Activated naive CD4-positive, alpha-beta T cell treated with anti-CD3 and anti-CD28 coated beads, Interleukin-2, amount 50 U/mL, for 72 hours (primary cell): ENCODE data around the gene FBXO21. TPM values are rescaled to one million over a fixed set of nuclear protein-coding genes. Genes with fewer than 3 reads are reported as not detected.

Experiments used
- ATAC-seq, 2 donors: fragments of 150-1000 bp; cut with Tn5 transposase; 2 replicates each; pipeline ENCODE4 v1.10.0; 2021; ENCODE audit warnings: mild to moderate bottlenecking in 2 of 2, moderate library complexity in 2 of 2
- DNase-seq, 2 donors: peaks; one replicate each; pipeline ENCODE4 v3.0.0; 2021 to 2022; ENCODE audit warnings: low spot score in 2 of 2
- H3K27ac Mint-ChIP-seq, 2 donors: one replicate each; pipeline ENCODE4 v1.8.0; 2022; ENCODE audit warnings: mild to moderate bottlenecking in 2 of 2, mixed read lengths in 2 of 2
- H3K36me3 Mint-ChIP-seq, 2 donors: one replicate each; pipeline ENCODE4 v1.8.0; 2022; ENCODE audit warnings: mixed read lengths in 2 of 2
- H3K9me3 Mint-ChIP-seq, 2 donors: one replicate each; pipeline ENCODE4 v1.8.0; 2022; ENCODE audit warnings: mixed read lengths in 2 of 2
- total RNA-seq, 2 donors: library from RNA; stranded (reverse); gene quantifications; one replicate each; pipeline ENCODE4 v1.2.3, GENCODE V29; 2022

The FBXO21 gene
- total RNA-seq, 2 donors from 2014 or later, result 26.0 to 28.3 TPM

GRCh38 chr12:117093431-117093830, 96.8 kb downstream of the FBXO21 start:
- DNase-seq (no peak), ATAC-seq (no peak)
- peaks cover 7 to 14% of the 10 kb centered on the region in 2 donors for H3K36me3 Mint-ChIP-seq
- peak overlapping the region in 1 of 2 donors; percentile 16 for H3K27ac Mint-ChIP-seq
- H3K9me3 Mint-ChIP-seq, result peaks cover 7 to 12% of the 10 kb centered on the region in 2 donors

GRCh38 chr12:117092886-117093285, 97.4 kb downstream of the FBXO21 start:
- H3K36me3 Mint-ChIP-seq, result peaks cover 7 to 12% of the 10 kb centered on the region in 2 donors
- DNase-seq (no peak), ATAC-seq (no peak)
- no peak overlapping the region for H3K27ac Mint-ChIP-seq
- H3K9me3 Mint-ChIP-seq, result peaks cover 7 to 12% of the 10 kb centered on the region in 2 donors

GRCh38 chr12:117092511-117092780, 97.8 kb downstream of the FBXO21 start:
- H3K36me3 Mint-ChIP-seq, result peaks cover 7 to 10% of the 10 kb centered on the region in 2 donors
- no peak overlapping the region for H3K27ac Mint-ChIP-seq
- peaks cover 7 to 12% of the 10 kb centered on the region in 2 donors for H3K9me3 Mint-ChIP-seq
- DNase-seq (no peak), ATAC-seq (no peak)

Other genes starting within 250 kb of the FBXO21 start
- 10 to 100 TPM in 1 of 2 donors, 1 to 10 TPM in 1; 9.0 to 22.7 TPM for gene TESC, start 91.1 kb downstream of the FBXO21 start, total RNA-seq
- under 1 TPM in 1 of 2 donors, not detected in 1; 0.07 TPM for gene NOS1, start 171.2 kb upstream of the FBXO21 start, total RNA-seq